ENCODE data around the gene PATZ1. TPM values are rescaled to one million over a fixed set of nuclear protein-coding genes. Genes with fewer than 3 reads are reported as not detected.

The PATZ1 gene
- total RNA-seq, 1 experiment from 2014 or later: 60.5 TPM

GRCh38 chr22:31360029-31360428 lies 13.9 kb upstream of the PATZ1 start (continued):
- TF ChIP-seq AFF4 (CRISPR knock-in tag; IDR thresholded peaks at IDR 0.05; ENCODE audit: borderline replicate concordance) (no peak), ATF6 (CRISPR knock-in tag; IDR thresholded peaks at IDR 0.05) (no peak), CREB1 (CRISPR knock-in tag; IDR thresholded peaks at IDR 0.05) (no peak)

- no peaks in the 10 kb centered on the region for H3K9me3 Mint-ChIP-seq
- H3K4me1 Mint-ChIP-seq: peaks cover 7% of the 10 kb centered on the region
- no peaks in the 10 kb centered on the region; the same call in 1 of the 2 replicates for H3K27me3 Mint-ChIP-seq (ENCODE audit: low read depth)
- ATAC-seq (no peak), DNase-seq (ENCODE audit: low spot score) (no peak)
- no peak overlapping the region for H3K4me3 Mint-ChIP-seq
- CTCF ChIA-PET: no interaction called here
- no peaks in the 10 kb centered on the region for H3K36me3 Mint-ChIP-seq
- H3K27ac Mint-ChIP-seq: no peak overlapping the region
- POLR2A ChIA-PET: interaction anchor here (0.6 kb wide), 1 partner anchor 816 kb away, joined by 4 read pairs; no protein-coding TSS in a partner anchor
- TF ChIP-seq NR1H2 (CRISPR knock-in tag; IDR thresholded peaks at IDR 0.05): no peak
- no peak for TF ChIP-seq NFATC4 (CRISPR knock-in tag; IDR thresholded peaks at IDR 0.05)
- TF ChIP-seq ZSCAN18 (CRISPR knock-in tag; IDR thresholded peaks at IDR 0.05): no peak
- TF ChIP-seq NFYB (CRISPR knock-in tag; conservative IDR thresholded peaks at IDR 0.05; ENCODE audit: low read depth): no peak
- no peak for TF ChIP-seq GTF2I (CRISPR knock-in tag; conservative IDR thresholded peaks at IDR 0.05)
- no peak for TF ChIP-seq ZNF281 (CRISPR knock-in tag; IDR thresholded peaks at IDR 0.05)
- TF ChIP-seq NFE2L1 (CRISPR knock-in tag; IDR thresholded peaks at IDR 0.05): no peak
- no peak for TF ChIP-seq AR (CRISPR knock-in tag; IDR thresholded peaks at IDR 0.05)
- no peak for TF ChIP-seq ARID4B (CRISPR knock-in tag; IDR thresholded peaks at IDR 0.05; ENCODE audit: borderline replicate concordance)
- TF ChIP-seq RORB (CRISPR knock-in tag; IDR thresholded peaks at IDR 0.05): no peak
- TF ChIP-seq PRRX2 (CRISPR knock-in tag; IDR thresholded peaks at IDR 0.05): no peak
- no peak for TF ChIP-seq USF2 (CRISPR knock-in tag; IDR thresholded peaks at IDR 0.05)
- no peak for TF ChIP-seq ATF3 (CRISPR knock-in tag; conservative IDR thresholded peaks at IDR 0.05)
- no peak for TF ChIP-seq TP53 (CRISPR knock-in tag; IDR thresholded peaks at IDR 0.05)
These were observed 8.4 kb upstream of the PATZ1 start for GRCh38 chr22:31354515-31354914.

Measured in WTC11 (cell line).